SKM-1 (cell line): ENCODE results near the gene MAP3K6.
A peak's percentile ranks its signal among the peaks of the same experiment; 100 is the strongest.

ENCODE experiments used
- DNase-seq: peaks from one replicate; lab custom pipeline; 2025; ENCODE audit not compliant: unreplicated experiment; lab: John Stamatoyannopoulos, UW

MAP3K6 gene

GRCh38 chr1:27374362-27375086 is 7.8 kb upstream of the MAP3K6 start, which contains the start of gene FCN3:
Gene FCN3, minus strand, starts transcription at chr1:27374824. Its CDS starts 6 bp downstream, at chr1:27374818.
- DNase-seq = no peak

GRCh38 chr1:27372808-27373690 is 6.3 kb upstream of the MAP3K6 start:
- DNase-seq = no peak

DNA sequence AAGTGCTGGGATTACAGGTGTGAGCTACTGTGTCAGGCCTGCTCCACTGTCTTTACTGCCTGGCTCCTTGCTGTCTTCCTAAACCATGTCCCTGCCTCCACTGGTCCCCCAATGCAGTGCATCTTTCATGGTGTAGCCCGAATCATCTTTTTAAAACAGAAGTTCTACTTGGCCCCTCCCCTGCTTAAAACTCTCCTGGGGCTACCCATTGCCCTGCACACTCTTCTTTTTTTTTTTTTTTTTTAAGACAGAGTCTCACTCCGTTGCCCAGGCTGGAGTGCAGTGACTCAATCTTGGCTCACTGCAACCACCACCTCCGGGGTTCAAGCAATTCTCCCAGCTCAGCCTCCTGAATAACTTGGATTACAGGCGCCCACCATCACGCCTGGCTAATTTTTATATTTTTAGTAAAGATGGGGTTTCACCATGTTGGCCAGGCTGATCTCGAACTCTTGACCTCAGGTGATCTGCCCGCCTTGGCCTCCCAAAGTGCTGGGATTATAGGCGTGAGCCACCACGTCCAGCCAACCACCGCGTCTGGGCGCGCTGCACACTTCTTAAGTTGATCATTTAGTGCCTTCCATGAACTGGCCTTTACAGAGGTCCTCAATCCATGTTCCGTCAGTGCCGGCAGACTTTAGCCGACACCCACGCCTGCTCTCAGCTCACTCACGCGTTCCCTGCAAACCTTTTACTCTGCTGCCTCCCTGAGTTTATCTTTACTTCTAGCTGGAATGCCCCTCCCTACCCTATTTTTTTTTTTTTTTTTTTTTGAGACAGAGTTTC is 5.5 kb upstream of the MAP3K6 start:
- no peak for DNase-seq

- no peak for DNase-seq
Measured at GRCh38 chr1:27368869-27369582, 2.3 kb upstream of the MAP3K6 start.

DNA sequence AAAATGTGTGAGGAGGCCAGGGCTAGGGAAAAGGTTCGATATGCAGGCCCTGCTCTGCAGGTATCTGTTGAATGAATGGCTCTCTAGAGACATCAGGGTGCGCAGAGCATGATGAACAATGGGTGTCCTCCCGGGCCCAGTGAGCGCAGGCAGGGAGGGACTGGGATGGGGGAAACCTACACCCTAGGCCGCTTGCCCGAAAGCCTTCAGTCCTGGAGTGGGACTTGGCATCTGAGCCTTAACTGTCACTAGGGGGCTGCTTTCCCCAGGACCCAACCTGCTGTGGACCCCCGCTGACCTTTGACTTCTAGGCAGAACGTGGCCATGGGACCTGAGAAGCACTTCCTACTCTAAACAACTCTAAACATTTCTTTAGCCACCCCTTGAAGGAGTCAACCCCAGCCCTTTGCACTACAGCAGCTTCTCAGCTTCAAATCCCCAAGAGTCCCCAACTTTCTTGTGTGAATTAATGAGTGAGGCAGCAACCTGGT is 444 bp upstream of the MAP3K6 start:
- no peak for DNase-seq

DNA sequence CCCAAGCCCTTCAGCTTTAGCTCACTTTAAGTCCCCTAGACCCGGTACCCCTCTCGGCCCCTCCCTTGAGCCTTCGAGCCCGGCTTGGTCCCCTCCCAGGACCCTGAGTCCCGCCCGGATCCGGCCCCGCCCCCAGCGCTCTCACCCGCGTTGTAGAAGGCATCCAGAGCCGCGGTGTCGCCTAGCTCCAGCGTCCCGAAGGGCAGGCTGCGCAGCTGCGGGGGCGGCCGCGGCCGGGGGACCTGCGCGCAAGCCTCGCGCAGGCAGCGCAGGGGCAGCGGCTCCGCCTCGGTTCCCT is 699 bp downstream of the MAP3K6 start:
- DNase-seq = no peak

DNA sequence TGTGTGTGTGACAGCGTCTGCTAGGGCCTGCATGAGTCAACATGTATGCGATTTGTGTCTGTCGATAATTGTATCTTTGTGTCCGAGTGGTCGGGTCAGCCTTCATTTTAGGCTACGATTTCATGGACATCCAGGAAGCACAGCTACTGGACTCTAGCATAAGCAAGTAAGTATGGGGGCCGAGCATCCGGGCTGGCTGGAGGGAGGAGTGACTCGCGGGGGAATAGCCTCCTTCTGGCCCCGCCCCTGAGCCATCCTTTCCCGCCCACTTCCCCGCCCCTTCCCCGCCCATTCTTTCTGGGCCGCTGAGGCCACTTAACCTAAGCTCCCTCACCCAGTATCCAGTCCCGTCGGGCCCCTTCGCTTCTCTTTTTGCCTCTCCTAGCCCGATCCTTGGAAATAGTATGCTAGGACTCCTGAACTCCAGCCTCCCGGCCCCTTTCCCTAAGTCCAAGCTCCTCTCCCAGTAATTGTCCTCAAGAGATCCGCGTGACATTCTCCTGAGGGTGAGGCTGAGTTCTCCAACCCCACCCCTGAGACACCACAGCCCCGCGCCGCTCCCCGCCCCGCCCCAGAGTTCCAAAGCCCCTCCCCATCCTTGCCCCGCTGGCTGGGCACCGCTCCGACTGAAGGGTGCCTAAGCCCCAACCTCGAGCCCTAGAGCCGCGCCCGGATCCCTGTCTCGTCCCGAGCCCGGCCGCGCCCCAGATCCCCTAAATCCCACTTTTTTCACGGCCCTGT is 1.2 kb downstream of the MAP3K6 start:
- peak; percentile 81 for DNase-seq

GRCh38 chr1:27364696-27365371 is 1.9 kb downstream of the MAP3K6 start:
- no peak for DNase-seq

DNA sequence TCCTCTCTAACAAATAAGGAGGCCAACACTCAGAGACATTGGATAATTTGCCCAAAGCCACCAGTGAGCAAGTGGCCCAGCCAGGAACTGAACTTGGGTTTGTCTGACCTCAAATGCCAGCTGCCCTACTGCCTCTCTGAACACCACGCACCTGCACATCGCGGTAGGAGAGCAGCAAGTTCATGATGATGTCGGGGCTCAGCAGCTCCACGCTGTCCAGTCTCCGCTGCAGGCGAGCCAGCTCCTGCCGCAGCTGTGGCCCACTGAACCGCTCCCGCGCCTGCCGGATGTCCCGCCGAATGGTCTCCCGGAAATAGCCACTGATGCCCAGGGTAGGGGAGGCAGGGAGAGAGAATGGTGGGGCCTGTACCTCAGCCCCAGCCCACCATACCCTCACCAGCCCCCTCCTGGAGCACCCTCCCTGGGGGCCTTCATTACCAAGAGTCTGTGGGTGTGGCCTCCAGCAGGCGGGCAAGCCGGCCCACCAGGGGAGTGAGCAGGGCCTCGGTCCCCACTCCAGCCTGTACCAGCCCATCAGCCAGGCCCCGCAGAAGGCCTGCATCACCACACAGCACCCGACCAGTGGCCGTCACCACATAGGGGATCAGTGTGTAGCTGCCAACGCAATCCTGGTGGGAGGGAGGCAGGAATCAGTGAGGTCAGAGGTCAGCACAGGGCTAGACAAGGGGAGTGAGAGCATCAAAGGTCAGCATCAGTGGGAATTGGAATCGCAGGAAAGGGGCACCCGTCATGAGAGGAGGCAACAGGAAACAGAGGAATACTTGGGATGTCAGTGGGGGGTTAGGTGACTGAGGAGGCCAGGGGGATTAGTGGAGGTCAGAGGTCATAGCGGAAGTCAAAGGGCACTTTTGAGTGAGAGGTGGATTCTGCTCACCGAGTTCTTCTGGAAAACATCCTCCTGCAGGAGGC is 2.7 kb downstream of the MAP3K6 start:
- no peak for DNase-seq

DNA sequence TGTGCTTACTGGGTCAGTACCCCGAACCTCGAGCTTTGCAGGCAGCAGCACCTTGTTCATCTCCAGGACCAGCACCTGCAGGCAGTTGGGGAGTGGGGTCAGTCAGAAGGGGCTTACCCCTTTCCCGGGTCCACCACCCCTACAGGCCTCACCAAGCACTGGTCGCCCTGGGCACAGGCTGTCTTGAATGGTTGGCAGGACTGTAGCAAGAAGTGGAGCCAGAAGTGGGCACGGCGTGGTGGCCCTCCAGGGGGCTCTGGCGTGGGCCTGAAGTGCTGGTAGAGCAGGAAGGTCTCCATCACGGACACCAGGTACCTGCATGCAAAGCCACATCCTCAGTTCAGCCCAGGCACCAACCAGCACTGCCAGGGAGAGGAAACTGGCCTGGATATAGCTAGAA is 5.2 kb downstream of the MAP3K6 start:
- DNase-seq = no peak

DNA sequence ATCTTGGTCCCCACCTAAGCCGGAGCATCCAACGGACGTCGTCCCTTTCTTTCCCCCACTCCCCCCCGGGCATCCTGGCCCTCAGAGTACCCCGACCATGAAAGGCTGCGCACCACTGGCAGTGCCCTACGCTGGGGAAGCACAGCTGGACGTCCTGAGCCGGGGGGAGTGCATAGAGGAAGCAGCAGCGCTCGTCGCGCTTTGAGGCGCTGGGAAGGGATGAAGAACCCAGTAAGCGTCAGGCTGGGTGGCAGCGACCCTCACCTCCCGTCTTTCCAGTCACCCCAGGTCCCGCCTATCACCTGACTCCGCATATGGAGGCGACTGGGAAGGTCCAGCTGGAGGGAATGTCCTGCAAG is 5.7 kb downstream of the MAP3K6 start:
- DNase-seq = no peak

- DNase-seq = no peak
Measured at GRCh38 chr1:27360159-27361043, 6.4 kb downstream of the MAP3K6 start.

DNA sequence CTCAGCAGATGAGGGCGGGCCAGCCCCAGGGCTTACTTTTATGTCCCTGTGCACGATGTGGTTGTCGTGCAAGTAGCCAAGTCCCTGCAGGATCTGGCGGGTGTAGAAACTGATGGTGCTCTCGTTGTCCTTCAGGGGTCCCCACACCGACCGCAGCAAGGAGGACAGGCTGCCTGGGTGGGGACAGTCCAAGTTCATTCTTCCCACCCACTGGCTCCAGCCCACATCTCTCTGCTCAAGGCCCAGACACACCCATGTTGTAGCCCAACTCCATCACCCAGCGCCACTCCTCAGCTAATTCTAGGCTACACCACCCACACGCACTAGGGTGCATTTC is 7.0 kb downstream of the MAP3K6 start:
- no peak for DNase-seq

- no peak for DNase-seq
Measured at GRCh38 chr1:27358928-27359313, 7.8 kb downstream of the MAP3K6 start.

DNA sequence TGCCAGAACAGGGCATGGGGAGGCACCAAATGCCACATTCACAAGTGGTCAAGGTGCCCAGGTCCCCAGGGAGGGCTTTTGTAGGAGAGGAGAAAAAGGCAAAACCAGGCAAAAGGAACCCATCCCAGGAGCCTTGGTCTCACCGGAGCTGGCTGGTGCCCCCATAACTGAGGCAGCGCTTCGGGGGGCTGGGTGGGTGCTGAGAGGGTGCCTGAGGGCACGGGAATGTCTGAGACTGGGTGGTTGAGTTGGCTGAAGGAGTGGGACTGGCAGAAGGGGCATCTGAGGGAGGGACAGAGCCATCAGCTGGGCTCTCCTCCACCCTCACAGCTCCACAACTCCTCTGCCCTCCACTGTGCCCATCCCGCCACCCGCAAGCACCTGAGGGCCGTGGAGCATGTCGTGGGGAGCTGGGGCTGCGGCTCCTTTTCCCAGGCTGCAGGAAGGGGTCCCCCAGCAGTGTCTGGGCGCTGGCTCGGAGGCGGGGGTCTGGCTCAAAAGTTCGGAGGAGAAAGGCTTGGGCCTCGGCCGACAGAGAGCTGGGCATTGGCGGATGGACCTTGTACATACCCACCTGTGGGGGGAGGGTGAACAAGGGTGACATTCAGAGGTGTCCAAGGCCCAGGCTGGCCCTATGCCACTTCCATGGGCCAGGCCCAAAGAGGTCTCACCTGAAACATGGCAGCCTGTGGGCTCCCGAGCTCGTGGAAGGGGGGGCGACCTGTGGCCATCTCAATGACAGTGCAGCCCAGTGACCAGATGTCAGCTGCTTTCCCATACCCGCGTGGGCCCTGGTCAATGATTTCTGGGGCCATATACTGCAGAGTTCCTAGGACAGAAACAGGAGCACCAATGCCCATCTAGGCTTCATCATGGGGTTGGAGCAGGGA is 8.5 kb downstream of the MAP3K6 start:
- no peak for DNase-seq

GRCh38 chr1:27357281-27358037 is 9.3 kb downstream of the MAP3K6 start:
- DNase-seq = peak; percentile 45
